Ishikawa (cell line): ENCODE data around the gene TBATA.

Experiments used
- FOXM1 ChIP-seq: IDR thresholded peaks from 2 replicates; pipeline ENCODE4 v1.6.1; 2012; ENCODE audit warnings: low read depth, borderline replicate concordance
- TAF1 ChIP-seq: IDR thresholded peaks from 2 replicates; pipeline ENCODE4 v1.6.1; 2012; ENCODE audit warnings: low read depth, mild to moderate bottlenecking
- TF ChIP-seq, protein P1 (sequence below): IDR thresholded peaks from 2 replicates; pipeline ENCODE4 v1.6.1; 2012; ENCODE audit warnings: low read depth, mild to moderate bottlenecking
- TF ChIP-seq, protein P2 (sequence below): IDR thresholded peaks from 2 replicates; pipeline ENCODE4 v1.6.1; 2012

- TF ChIP-seq, protein P1, sequence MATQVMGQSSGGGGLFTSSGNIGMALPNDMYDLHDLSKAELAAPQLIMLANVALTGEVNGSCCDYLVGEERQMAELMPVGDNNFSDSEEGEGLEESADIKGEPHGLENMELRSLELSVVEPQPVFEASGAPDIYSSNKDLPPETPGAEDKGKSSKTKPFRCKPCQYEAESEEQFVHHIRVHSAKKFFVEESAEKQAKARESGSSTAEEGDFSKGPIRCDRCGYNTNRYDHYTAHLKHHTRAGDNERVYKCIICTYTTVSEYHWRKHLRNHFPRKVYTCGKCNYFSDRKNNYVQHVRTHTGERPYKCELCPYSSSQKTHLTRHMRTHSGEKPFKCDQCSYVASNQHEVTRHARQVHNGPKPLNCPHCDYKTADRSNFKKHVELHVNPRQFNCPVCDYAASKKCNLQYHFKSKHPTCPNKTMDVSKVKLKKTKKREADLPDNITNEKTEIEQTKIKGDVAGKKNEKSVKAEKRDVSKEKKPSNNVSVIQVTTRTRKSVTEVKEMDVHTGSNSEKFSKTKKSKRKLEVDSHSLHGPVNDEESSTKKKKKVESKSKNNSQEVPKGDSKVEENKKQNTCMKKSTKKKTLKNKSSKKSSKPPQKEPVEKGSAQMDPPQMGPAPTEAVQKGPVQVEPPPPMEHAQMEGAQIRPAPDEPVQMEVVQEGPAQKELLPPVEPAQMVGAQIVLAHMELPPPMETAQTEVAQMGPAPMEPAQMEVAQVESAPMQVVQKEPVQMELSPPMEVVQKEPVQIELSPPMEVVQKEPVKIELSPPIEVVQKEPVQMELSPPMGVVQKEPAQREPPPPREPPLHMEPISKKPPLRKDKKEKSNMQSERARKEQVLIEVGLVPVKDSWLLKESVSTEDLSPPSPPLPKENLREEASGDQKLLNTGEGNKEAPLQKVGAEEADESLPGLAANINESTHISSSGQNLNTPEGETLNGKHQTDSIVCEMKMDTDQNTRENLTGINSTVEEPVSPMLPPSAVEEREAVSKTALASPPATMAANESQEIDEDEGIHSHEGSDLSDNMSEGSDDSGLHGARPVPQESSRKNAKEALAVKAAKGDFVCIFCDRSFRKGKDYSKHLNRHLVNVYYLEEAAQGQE, result no peak
- TF ChIP-seq TAF1 (no peak), FOXM1 (no peak)
- TF ChIP-seq, protein P2, sequence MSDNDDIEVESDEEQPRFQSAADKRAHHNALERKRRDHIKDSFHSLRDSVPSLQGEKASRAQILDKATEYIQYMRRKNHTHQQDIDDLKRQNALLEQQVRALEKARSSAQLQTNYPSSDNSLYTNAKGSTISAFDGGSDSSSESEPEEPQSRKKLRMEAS, result no peak
These were observed 23.9 kb upstream of the TBATA start for GRCh38 chr10:70809011-70809611.
